ENCODE measurements around the gene OTOP2.

DNA sequence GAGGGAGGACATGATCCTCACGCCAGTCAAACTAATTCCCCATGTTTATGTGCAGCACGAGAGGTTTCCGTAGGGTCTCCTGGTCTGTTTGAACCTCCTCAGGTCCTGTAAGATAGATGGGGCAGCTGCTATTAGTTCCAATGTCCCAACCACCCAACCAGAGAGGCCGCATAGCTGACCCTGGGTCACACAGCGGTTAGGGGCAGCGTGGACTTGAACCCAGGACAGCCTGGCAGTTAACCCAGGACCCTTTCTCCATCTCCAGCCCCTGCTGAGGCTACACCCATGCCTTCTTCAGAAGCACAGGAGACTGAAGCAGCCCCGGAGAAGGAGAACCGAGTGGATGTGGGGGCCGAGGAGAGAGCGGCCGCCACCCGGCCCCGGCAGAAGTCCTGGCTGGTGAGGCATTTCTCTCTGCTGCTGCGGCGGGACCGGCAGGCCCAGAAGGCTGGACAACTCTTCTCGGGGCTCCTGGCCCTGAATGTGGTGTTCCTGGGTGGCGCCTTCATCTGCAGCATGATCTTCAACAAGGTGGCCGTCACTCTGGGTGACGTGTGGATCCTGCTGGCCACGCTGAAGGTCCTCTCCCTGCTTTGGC lies 17.2 kb downstream of the OTOP2 start:
- TF ChIP-seq NFYB (IDR thresholded peaks at IDR 0.05; ENCODE audit: insufficient read depth, low read depth, low read length), result no peak
- TF ChIP-seq, protein P1, sequence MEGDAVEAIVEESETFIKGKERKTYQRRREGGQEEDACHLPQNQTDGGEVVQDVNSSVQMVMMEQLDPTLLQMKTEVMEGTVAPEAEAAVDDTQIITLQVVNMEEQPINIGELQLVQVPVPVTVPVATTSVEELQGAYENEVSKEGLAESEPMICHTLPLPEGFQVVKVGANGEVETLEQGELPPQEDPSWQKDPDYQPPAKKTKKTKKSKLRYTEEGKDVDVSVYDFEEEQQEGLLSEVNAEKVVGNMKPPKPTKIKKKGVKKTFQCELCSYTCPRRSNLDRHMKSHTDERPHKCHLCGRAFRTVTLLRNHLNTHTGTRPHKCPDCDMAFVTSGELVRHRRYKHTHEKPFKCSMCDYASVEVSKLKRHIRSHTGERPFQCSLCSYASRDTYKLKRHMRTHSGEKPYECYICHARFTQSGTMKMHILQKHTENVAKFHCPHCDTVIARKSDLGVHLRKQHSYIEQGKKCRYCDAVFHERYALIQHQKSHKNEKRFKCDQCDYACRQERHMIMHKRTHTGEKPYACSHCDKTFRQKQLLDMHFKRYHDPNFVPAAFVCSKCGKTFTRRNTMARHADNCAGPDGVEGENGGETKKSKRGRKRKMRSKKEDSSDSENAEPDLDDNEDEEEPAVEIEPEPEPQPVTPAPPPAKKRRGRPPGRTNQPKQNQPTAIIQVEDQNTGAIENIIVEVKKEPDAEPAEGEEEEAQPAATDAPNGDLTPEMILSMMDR (IDR thresholded peaks at IDR 0.05 in 2 of 3, conservative IDR thresholded peaks at IDR 0.05 in 1 of 3; ENCODE audit: control insufficient read depth in 2 of 3, extremely low read depth in 1 of 3, insufficient read depth in 1 of 3, low read depth in 3 of 3, low read length in 3 of 3), result no peak
- TF ChIP-seq EZH2 (IDR thresholded peaks at IDR 0.05; ENCODE audit: borderline replicate concordance, control insufficient read depth, low read depth, low read length), result no peak
- TF ChIP-seq EP300 (IDR thresholded peaks at IDR 0.05; ENCODE audit: borderline replicate concordance in 1 of 2, control insufficient read depth in 1 of 2, low read depth in 2 of 2, low read length in 2 of 2), result no peak
- no peak for TF ChIP-seq ZNF24 (IDR thresholded peaks at IDR 0.05)

Data from GM12878 (cell line).